Measurements from ENCODE around the gene URI1.
"Not testable (repeated sequence)": the region's sequence is repeated elsewhere in the genome, so short reads cannot be mapped to it uniquely, and the experiment has no call there.

- TF ChIP-seq PKNOX1 (IDR thresholded peaks at IDR 0.05); HDGF (IDR thresholded peaks at IDR 0.05; ENCODE audit: borderline replicate concordance): not testable (repeated sequence)
These were observed 26.2 kb upstream of the URI1 start for GRCh38 chr19:29915832-29916231.

All from HEK293T (cell line).